ENCODE data around the gene CLTC.
A peak's percentile ranks its signal among the peaks of the same experiment; 100 is the strongest.

CLTC gene

DNA sequence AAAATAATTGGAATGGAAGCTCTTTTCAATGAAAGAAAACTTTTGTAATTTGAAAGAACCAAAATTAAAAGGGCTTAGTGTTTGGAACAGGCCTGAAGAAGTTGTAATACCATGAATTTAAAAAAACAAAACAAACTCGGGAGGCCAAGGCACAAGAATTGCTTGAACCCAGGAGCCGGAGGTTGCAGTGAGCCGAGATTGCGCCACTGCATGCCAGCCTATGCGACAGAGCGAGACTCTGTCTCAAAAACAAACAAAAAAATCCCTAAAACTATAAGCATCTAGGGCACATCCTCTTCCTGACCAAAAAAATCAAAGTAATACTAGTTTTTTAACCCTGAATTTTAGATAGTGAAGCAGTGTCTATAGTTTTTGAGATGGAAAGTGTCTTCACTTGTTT lies 12.7 kb downstream of the CLTC start:
- in situ Hi-C loops (cut with MboI; ENCODE audit: low sequenced_read_pairs, unreplicated experiment), result no loop called here
- TF ChIP-seq, protein P1, sequence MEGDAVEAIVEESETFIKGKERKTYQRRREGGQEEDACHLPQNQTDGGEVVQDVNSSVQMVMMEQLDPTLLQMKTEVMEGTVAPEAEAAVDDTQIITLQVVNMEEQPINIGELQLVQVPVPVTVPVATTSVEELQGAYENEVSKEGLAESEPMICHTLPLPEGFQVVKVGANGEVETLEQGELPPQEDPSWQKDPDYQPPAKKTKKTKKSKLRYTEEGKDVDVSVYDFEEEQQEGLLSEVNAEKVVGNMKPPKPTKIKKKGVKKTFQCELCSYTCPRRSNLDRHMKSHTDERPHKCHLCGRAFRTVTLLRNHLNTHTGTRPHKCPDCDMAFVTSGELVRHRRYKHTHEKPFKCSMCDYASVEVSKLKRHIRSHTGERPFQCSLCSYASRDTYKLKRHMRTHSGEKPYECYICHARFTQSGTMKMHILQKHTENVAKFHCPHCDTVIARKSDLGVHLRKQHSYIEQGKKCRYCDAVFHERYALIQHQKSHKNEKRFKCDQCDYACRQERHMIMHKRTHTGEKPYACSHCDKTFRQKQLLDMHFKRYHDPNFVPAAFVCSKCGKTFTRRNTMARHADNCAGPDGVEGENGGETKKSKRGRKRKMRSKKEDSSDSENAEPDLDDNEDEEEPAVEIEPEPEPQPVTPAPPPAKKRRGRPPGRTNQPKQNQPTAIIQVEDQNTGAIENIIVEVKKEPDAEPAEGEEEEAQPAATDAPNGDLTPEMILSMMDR (IDR thresholded peaks at IDR 0.05; ENCODE audit: borderline replicate concordance, control extremely low read depth, extremely low read depth, insufficient read depth, missing control alignments), result no peak
- no peak for DNase-seq (ENCODE audit: low spot score)

DNA sequence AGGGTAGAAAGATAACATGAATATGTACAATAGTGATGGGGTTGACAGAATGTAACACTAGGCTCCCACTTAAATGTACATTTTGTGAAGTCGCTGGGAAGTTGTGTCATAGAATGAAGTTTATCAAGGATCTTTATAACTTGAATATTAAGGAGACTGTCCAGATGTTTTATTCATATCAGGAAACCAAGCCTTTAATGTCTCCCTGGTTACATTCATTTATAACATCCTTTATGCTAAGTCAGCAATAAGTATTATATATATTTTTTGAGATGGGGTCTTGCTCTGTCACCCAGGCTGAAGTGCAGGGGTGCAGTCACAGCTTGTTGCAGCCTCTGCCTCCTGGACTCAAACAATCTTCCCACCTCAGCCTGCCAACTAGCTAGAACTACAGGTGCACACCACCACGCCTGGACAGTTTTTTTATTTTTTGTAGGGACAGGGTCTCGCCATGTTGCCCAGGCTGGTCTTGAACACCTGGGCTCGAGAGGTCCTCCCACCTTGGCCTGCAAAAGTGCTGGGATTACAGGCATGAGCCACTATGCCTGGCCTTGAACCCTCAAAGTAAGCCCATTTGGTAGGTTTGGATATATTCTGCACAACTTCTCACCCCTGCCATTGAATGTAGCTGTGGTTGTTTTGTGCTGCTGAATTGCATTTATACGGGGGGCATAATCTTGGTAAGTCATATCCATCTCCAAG lies 14.1 kb downstream of the CLTC start:
- no peak for DNase-seq (ENCODE audit: low spot score)
- in situ Hi-C loops (cut with MboI; ENCODE audit: low sequenced_read_pairs, unreplicated experiment), result no loop called here
- TF ChIP-seq, protein P1 (IDR thresholded peaks at IDR 0.05; ENCODE audit: borderline replicate concordance, control extremely low read depth, extremely low read depth, insufficient read depth, missing control alignments), result no peak

- no peak for DNase-seq (ENCODE audit: low spot score)
- in situ Hi-C loops (cut with MboI; ENCODE audit: low sequenced_read_pairs, unreplicated experiment), result no loop called here
- TF ChIP-seq, protein P1 (IDR thresholded peaks at IDR 0.05; ENCODE audit: borderline replicate concordance, control extremely low read depth, extremely low read depth, insufficient read depth, missing control alignments), result no peak
These were observed 15.2 kb downstream of the CLTC start for GRCh38 chr17:59634632-59635541.

- TF ChIP-seq, protein P1 (IDR thresholded peaks at IDR 0.05; ENCODE audit: borderline replicate concordance, control extremely low read depth, extremely low read depth, insufficient read depth, missing control alignments), result no peak
- in situ Hi-C loops (cut with MboI; ENCODE audit: low sequenced_read_pairs, unreplicated experiment), result no loop called here
- DNase-seq (ENCODE audit: low spot score), result no peak
These were observed 18.1 kb downstream of the CLTC start for GRCh38 chr17:59637611-59638310.

GRCh38 chr17:59638553-59638952 lies 18.9 kb downstream of the CLTC start:
- TF ChIP-seq, protein P1 (IDR thresholded peaks at IDR 0.05; ENCODE audit: borderline replicate concordance, control extremely low read depth, extremely low read depth, insufficient read depth, missing control alignments), result no peak
- DNase-seq (ENCODE audit: low spot score), result no peak
- in situ Hi-C loops (cut with MboI; ENCODE audit: low sequenced_read_pairs, unreplicated experiment), result no loop called here

- in situ Hi-C loops (cut with MboI; ENCODE audit: low sequenced_read_pairs, unreplicated experiment), result no loop called here
These were observed 22.2 kb downstream of the CLTC start for GRCh38 chr17:59641799-59642484.

More at GRCh38 chr17:59641799-59642484, 22.2 kb downstream of the CLTC start:
- DNase-seq (ENCODE audit: low spot score), result peak; percentile 49
- TF ChIP-seq, protein P1 (IDR thresholded peaks at IDR 0.05; ENCODE audit: borderline replicate concordance, control extremely low read depth, extremely low read depth, insufficient read depth, missing control alignments), result no peak
